Gastroesophageal sphincter (tissue), 3 donors: ENCODE results near the gene THEM4.
"Not testable (repeated sequence)": the region's sequence is repeated elsewhere in the genome, so short reads cannot be mapped to it uniquely, and the experiment has no call there.

Source experiments
- EP300 ChIP-seq: sonication (generic); formaldehyde crosslinking; IDR thresholded peaks from one replicate; pipeline ENCODE4 v1.6.1; 2017; ENCODE audit warnings: antibody characterized with exemption, mild to moderate bottlenecking
- POLR2A ChIP-seq, 2 donors: fragments of 450-650 bp; IDR thresholded peaks; one replicate each; pipeline ENCODE4 v1.6.1; 2017; ENCODE audit warnings: antibody characterized with exemption in 2 of 2, mild to moderate bottlenecking in 2 of 2, moderate library complexity in 1 of 2
- TF ChIP-seq, protein P1 (sequence below), 4 experiments: fragments of 200-600 bp in 2 of 4; fragments of 450-650 bp in 2 of 4; sonication (generic) in 1 of 4; IDR thresholded peaks; one replicate each; pipeline ENCODE4 v1.5.1; 2017 to 2019; ENCODE audit warnings: antibody characterized with exemption in 4 of 4, mild to moderate bottlenecking in 2 of 4, moderate library complexity in 2 of 4

DNA sequence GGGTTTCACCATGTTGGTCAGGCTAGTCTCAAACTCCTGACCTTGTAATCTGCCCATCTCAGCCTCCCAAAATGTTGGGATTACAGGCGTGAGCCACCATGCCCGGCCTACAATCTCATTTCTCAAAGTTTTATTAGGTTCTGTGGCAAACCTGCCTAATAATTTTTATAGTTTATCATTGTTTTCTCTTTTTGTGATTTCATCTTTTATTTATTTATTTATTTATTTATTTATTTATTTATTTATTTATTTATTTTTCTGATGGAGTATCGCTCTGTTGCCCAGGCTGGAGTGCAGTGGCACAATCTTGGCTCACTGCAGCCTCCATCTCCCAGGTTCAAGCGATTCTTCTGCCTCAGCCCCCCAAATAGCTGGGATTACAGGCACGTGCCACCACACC is 24.4 kb downstream of the THEM4 start:
- TF ChIP-seq EP300; POLR2A (IDR thresholded peaks at IDR 0.05): not testable (repeated sequence)
- TF ChIP-seq, protein P1, sequence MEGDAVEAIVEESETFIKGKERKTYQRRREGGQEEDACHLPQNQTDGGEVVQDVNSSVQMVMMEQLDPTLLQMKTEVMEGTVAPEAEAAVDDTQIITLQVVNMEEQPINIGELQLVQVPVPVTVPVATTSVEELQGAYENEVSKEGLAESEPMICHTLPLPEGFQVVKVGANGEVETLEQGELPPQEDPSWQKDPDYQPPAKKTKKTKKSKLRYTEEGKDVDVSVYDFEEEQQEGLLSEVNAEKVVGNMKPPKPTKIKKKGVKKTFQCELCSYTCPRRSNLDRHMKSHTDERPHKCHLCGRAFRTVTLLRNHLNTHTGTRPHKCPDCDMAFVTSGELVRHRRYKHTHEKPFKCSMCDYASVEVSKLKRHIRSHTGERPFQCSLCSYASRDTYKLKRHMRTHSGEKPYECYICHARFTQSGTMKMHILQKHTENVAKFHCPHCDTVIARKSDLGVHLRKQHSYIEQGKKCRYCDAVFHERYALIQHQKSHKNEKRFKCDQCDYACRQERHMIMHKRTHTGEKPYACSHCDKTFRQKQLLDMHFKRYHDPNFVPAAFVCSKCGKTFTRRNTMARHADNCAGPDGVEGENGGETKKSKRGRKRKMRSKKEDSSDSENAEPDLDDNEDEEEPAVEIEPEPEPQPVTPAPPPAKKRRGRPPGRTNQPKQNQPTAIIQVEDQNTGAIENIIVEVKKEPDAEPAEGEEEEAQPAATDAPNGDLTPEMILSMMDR (IDR thresholded peaks at IDR 0.05): not testable (repeated sequence)
